Globus pallidus (tissue), 1 donor: ENCODE data around the gene TLE3.
A peak's percentile ranks its signal among the peaks of the same experiment; 100 is the strongest.

Experiments used
- DNase-seq: peaks from one replicate; pipeline ENCODE4 v3.0.0-alpha.2; 2015; ENCODE audit warnings: low spot score

The TLE3 gene

GRCh38 chr15:70062321-70062956 is 35.3 kb downstream of the TLE3 start:
- DNase-seq, result peak; percentile 76

- no peak for DNase-seq
Measured at GRCh38 chr15:70061696-70062270, 35.9 kb downstream of the TLE3 start.

- no peak for DNase-seq
Measured at GRCh38 chr15:70060993-70061305, 36.8 kb downstream of the TLE3 start.

- no peak for DNase-seq
Measured at GRCh38 chr15:70060214-70060992, 37.3 kb downstream of the TLE3 start.

GRCh38 chr15:70059476-70060213 is 38.1 kb downstream of the TLE3 start:
- DNase-seq, result no peak

GRCh38 chr15:70058642-70059360 is 38.9 kb downstream of the TLE3 start:
- DNase-seq, result no peak

- no peak for DNase-seq
Measured at GRCh38 chr15:70057931-70058641, 39.6 kb downstream of the TLE3 start.

- DNase-seq, result no peak
Measured at GRCh38 chr15:70056091-70056680, 41.5 kb downstream of the TLE3 start.

GRCh38 chr15:70055601-70056051 is 42.1 kb downstream of the TLE3 start:
- no peak for DNase-seq

- no peak for DNase-seq
Measured at GRCh38 chr15:70054884-70055387, 42.8 kb downstream of the TLE3 start.

GRCh38 chr15:70054366-70054765 is 43.4 kb downstream of the TLE3 start:
- DNase-seq, result no peak

- no peak for DNase-seq
Measured at GRCh38 chr15:70053716-70054229, 43.9 kb downstream of the TLE3 start.

- peak; percentile 61 for DNase-seq
Measured at GRCh38 chr15:70053001-70053715, 44.6 kb downstream of the TLE3 start.

- no peak for DNase-seq
Measured at GRCh38 chr15:70051948-70052633, 45.6 kb downstream of the TLE3 start.

- no peak for DNase-seq
Measured at GRCh38 chr15:70050970-70051369, 46.7 kb downstream of the TLE3 start.

- DNase-seq, result no peak
Measured at GRCh38 chr15:70050441-70050840, 47.3 kb downstream of the TLE3 start.

GRCh38 chr15:70049701-70050301 is 47.9 kb downstream of the TLE3 start:
- no peak for DNase-seq

GRCh38 chr15:70048578-70049514 is 48.9 kb downstream of the TLE3 start:
- no peak for DNase-seq
